Measurements from ENCODE around the gene MGAT4A. TPM values are rescaled to one million over a fixed set of nuclear protein-coding genes. Genes with fewer than 3 reads are reported as not detected.
"Not testable (repeated sequence)": the region's sequence is repeated elsewhere in the genome, so short reads cannot be mapped to it uniquely, and the experiment has no call there.

Gene MGAT4A
- total RNA-seq, 1 donor from 2014 or later = 38.3 TPM

DNA sequence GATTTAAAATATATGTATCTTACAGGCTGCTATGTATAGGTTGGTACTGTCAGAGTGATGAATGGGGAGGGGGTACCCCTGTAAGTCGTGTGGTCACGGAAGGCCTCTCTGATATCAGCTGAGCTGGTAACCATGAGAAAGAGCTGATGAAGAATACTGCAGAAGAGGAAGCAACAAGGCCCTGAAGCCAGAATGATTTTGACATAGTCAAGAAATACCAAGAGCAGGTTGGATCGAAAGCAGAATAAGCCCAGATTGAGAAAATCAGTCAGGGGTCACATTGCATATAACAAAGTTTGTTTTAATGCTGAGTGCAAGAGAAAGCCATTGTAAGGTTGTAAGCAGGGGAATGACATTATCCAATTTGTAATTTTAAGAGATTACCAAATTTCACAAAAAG, 65.3 kb downstream of the MGAT4A start:
- no peak for DNase-seq (ENCODE audit: low spot score in 2 of 2)
- FAIRE-seq = no peak

DNA sequence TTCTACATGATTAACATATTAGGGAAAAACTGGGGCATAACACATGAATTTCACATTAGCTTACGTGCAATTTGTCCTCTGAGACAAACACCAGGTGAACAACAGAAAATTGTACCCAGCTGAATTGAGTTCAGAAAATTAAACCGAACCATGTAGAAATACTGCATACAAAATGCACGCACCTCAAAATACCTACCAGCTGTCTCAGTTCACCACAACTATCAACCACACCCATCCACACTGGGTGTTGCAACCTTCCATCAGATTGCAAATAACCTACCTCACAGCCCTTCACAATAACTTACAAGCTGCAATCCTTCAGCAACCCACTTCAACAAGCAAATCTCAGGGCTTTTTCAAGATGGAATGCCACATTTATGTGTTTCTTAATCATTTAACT, 66.6 kb downstream of the MGAT4A start:
- FAIRE-seq (no peak), DNase-seq (ENCODE audit: low spot score in 2 of 2) (no peak)

DNA sequence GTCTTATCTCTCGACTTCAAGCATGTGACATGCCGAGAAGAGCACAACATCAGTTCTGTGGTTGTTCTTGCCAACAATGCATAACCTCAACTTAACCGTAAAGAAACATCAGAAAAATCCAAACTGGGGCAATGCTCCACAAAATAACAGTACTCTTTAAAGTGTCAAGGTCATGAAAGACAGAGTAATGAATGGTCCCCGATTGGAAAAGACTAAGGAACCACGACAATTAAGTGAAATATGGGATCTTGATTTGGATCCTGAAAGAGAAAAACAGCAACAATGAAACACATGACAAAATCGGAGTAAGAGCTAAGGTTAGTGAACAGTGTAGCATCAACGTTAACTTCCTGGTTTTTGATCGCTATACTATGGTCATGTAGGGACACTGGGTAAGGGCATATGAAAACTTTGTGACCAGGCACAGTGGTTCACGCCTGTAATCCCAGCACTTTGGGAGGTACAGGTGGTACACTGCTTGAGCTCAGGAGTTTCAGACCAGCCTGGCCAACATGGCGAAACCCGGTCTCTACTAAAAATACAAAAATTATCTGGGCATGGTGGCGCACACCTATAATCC, 67.3 kb downstream of the MGAT4A start:
- DNase-seq (ENCODE audit: low spot score in 2 of 2) (no peak), FAIRE-seq (no peak)

DNA sequence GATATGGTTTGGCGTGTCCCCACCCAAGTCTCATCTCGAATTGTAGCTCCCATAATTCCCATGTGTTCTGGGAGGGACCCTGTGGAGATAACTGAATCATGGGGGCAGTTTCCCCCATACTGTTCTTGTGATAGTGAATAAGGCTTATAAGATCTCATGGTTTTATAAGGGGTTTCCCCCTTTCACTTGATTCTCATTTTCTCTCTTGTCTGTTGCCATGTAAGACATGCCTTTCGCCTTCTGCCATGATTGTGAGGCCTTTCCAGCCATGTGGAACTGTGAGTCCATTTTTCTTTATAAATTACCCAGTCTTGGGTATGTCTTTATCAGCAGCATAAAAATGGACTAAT, 71.5 kb downstream of the MGAT4A start:
- not testable (repeated sequence) for DNase-seq (ENCODE audit: low spot score in 2 of 2); FAIRE-seq

DNA sequence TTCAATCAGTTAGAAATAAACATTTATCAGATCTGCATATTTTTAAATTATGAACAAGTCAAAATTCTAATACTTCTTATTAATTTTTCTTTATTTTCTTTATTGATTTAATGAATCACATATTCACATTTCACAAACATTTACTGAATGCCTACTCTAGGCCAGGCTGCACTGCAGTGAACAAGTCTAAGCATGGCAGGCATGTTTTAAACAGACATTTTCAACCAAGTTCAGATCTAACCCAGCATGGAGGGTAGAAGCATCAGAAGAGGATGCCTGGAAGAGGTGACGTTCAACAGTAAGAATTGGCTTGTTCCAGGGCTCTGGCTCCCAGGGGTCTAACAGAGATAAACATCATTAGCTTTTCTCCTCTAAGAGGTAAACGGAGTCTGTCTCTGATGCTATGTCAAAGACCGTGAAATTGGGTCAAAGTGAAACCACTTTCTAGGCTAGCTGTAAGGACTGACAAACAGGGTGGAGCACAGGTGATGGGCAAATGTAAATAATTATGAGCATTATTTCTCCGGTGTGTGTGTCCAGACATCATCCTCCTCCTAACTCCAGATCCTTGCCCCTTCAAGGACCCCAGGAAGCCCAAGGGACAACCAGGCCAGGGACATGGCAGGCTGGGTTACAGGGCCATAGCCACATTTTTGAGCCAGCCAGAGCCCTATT, 72.0 kb downstream of the MGAT4A start:
- DNase-seq (ENCODE audit: low spot score in 2 of 2) (no peak), FAIRE-seq (no peak)

DNA sequence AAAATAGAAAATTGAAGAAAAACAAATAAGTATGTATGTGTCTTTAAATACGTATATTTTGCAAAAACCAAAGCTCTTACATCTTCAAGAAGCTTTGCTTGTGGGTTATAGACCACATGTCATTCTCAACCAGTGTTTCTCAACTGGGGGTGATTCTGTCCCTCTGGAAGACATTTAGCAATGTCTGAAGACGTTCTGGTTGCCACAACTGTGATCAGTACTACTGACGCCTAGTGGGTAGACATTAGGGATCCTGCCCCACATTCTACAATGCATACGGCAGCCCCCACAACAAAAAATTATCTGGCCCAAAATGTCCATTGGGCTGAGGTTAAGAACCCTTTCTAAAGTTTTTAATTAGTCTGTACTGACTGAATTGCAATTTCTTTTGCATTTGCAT, 74.1 kb downstream of the MGAT4A start:
- FAIRE-seq (no peak), DNase-seq (ENCODE audit: low spot score in 2 of 2) (no peak)

DNA sequence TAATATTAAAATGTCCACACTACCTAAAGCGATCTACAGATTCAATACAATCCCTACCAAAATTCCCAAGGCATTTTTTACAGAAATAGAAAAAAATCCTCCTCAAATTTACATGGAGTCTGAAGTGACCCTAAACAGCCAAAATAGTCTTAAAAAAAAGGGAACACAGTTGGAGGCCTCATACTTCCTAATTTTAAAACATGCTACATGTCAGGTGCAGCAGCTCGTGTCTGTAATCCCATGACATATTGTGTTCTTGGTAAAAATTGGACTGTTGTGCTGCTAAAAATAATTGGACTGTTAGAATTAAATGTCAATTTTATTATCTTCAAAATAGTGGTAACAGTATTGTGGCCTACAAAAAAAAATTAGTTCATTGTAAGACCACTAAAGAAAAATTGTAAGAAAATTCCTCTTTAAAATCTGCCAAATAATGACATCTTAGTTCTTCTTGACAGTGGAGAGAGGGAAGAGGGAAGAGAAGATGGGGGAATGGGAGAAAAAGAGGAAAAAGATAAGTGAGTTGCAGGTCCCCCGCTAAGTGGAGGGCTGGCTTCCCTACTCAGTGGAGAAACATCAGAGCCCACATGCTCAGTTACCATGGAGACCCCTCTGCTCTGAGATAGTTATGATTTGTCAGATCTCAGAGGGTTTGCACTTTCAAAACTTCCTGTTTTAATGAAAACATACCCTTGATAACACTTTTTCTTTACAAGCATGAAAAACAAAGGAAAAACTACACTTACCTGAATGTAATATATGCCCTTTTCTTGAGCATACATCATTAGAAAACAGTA, 76.0 kb downstream of the MGAT4A start:
- no peak for DNase-seq (ENCODE audit: low spot score in 2 of 2)
- no peak for FAIRE-seq

DNA sequence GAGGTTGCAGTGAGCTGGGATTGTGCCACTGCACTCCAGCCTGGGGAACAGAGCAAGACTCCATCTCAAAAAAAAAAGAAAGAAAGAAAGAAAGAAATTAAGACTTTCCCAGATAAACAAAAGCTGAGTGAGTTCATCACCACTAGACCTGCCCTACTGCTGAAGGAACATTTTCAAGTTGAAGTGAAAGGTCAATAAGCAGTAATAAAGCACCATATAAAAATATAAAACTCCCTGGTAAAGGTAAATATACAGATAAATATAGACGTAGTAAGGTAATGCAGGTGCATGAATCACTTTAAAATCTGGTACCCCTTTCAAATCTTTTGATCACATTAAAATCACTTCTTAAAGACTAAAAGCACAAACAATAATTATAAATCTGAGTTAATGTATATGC, 79.9 kb downstream of the MGAT4A start:
- DNase-seq (ENCODE audit: low spot score in 2 of 2) (no peak), FAIRE-seq (no peak)

DNA sequence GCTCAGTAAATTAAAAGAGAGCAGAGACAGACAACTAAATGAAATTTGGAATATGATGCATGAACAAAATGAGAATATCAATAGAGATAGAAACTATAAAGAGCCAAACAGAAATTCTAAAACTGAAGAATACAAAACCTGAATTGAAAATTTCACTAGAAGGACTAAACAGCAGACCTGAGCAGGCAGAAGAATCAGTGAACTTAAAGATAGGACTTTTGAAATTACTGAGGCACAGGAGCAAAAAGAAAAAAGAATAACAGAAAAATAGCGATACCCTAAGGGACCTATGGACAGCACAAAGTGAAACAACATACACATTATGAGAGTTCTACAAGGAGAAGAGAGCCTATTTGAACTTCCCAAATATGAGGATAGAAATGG, 80.9 kb downstream of the MGAT4A start:
- no peak for DNase-seq (ENCODE audit: low spot score in 2 of 2)
- no peak for FAIRE-seq

DNA sequence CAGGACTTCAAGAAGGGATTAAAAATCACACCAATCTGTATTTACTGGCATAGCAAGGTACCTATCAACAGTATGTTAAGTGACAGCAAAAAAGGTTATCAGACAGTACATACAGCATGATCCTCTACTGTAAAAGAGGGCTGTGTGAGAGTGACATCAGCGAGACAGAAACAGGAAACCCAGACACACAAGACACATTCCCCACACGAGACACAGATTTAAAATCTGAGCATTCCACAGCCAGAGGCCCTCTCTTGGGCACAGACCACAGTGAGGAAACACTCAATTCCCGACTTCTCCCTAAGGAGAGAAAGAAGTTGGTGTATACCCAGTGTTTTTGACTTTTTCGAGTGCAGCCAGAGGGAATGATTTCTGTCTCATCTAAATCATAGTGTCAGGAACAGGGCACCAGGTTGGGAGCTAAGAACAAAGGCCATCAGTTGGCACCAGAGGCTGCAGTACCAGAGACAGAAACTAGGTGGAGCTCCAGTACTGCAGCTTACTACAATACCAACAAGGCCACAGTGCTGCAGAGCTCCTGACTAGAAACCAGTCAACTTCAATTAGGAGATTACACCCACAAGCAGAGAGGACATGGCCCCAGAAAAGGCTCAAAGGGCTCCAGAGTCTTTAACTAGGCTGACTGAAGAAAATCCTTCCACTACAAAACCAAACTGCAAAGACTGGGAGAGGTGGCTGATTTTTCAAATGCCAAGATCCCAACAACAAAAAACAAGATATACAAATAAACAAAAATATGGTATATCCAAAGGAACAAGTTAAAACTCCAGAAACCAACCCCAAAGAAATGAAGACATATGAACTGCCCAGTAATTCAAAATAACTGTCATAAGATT, 81.6 kb downstream of the MGAT4A start:
- FAIRE-seq (no peak), DNase-seq (ENCODE audit: low spot score in 2 of 2) (peak; percentile 42 to 49)

DNA sequence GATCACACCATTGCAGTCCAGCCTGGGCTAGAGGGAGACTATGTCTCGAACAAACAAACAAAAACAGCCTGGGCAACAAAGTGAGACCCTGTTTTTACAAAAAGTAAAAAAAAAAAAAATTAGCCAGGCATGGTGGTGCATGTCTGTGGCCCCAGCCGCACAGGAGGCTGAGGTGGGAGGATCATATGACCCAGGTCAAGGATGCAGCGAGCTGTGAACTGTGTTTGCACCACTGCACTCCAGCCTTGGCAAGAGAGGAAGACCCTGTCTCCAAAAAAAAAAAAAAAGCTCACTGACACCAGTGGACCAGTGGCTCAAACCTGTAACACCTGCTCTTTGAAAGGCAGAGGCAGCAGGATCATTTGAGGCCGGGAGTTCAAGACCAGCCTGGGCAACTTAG, 82.5 kb downstream of the MGAT4A start:
- DNase-seq (ENCODE audit: low spot score in 2 of 2) = no peak
- FAIRE-seq = no peak

DNA sequence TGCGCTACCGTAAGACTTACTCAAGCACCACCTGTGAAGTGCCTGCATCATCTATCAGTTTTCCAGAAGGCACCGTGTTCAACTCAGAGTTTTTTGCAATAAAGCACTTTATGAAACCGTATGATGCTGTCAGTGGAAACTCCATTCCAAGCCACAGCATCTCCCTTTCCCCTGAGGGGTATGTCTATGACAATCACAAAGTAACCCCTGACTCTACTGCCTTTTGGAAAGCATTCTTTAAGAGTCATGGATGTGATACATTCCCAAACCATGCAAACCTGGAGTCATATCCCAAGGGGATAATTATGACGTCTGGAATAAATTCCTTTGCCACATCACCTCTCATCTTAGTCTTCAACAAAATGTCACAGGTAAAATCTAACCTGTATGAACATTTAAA, 83.3 kb downstream of the MGAT4A start:
- FAIRE-seq (no peak), DNase-seq (ENCODE audit: low spot score in 2 of 2) (no peak)

DNA sequence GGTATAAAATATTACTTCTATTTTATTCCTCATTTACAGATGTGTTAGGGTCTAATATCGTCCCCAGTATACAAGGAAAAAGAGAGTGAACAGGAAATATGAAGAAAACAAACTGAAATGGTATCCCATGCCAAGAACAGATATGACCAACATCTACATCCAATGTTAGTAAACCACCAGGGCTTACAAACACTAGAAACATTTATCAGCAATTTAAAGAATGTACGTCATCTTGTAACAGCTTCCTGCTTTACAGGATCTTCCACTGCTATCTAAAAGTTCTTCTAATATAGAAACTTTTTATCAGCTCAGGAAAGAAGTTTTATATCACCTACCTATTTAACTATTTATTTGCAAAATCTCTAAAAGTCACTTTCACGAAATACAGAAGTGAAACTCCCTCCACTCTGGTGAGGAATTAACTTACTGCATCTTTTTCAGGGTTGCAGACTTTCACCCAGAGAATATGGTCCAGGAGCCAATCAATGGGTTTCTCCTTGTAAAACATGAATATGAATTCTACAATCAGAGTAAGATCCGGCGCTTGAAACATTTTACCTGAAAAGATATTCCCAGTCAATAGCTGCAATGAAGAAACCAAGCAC, 87.3 kb downstream of the MGAT4A start:
- DNase-seq (ENCODE audit: low spot score in 2 of 2) = no peak
- no peak for FAIRE-seq

DNA sequence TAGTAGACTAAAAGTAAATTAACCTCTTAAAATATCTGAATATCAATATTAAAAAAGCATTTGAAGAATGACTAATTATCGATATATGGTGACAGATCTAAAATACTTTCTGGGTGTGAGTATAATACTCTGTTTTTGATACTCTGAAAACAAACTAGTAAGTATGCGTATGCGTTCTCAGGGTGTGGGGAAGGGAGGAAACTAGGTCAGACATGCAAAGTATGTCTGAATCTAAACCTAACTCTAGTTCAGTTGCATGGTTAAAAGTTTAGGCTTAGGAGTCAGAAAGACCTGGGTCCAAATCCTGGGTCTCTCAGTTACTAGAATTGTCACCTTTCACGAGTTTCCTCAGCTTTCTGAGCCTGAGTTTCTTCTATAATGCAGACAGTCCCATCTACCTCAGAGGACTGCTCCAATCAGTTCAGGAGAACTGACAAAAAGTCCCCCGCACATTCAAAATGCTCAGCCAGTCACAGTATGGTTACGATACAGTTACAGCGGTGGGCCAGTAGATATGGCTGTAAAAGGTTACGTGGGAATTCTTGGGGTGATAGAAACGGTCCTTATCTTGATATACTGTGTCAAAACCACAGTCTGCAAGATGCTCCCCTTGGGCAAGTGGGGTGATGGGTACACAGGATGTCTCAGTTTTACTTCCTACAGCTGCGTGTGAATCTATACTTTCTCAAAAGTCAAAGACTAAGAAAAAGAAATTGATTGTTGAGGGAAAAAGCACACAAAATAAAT, 93.4 kb downstream of the MGAT4A start:
- FAIRE-seq (no peak), DNase-seq (ENCODE audit: low spot score in 2 of 2) (no peak)

DNA sequence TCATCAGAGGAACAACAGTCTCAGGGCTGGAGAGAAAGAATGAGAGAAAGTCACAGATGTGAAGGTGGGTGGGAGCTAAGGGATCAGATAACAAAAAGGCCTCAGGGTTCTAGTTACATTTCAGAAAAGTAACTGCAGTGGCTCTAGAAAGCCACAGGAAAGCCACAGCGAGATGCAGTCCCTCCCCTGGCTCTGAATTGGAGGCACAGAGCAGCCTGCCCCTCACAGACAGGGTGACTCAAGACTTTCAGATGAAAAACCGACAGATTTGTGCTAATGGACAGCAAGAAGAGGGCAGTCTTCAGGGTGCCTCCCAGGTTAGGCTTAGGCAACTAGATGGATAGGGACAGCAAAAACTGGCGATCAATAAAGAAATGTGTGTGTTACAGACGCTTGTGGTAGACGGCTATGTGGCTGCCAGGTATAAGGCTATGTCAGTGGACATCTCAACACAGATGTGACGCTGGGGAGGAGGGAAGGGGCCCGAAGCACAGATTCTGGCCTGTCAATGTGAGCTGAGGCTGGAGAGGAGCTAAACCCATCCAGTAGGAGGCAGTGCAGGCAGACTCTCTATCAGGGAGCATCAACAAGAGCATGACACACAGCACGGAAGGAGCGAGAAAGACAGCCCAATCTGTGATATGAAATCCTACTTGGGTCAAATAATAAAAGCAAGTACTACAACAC, 96.4 kb downstream of the MGAT4A start:
- FAIRE-seq = no peak
- DNase-seq (ENCODE audit: low spot score in 2 of 2) = no peak

DNA sequence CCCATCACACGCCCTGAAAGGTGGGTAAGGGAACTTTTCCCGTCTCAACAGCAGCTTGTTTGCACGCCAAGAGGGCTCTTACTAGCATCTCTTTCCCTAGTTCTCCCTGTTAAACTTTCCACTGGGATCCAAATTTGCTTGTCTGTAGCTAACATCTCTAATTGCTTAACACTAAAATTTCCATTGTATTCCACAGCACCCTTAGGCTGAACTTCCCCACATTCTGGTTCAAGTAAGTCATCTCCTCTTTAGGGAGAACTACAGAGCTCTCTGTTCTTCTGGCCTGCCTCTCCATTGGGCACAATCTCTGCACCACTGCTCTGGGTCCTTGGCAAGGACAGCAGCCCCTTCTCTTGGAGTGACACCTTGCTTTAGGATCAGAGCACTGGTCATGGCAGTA, 98.6 kb downstream of the MGAT4A start:
- no peak for FAIRE-seq
- no peak for DNase-seq (ENCODE audit: low spot score in 2 of 2)

DNA sequence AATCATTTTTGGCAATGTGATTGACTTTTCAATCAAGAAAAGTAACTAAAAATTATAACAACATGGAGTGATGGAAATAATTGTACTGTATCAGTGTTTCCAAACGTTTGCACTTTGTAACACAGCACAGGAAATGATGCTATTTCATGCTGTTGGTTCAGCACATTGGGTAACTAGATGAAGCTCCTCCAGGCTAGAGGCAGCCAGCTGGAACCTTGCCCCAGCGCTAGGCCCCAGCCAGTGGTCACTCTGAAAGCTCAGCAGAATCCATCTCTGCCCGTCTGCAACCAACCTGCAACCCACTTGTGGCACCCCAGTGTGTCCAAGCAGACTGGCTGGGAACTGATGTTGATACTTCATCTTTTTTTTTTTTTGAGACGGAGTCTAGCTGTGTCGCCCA, 107.3 kb downstream of the MGAT4A start:
- no peak for FAIRE-seq
- no peak for DNase-seq (ENCODE audit: low spot score in 2 of 2)

DNA sequence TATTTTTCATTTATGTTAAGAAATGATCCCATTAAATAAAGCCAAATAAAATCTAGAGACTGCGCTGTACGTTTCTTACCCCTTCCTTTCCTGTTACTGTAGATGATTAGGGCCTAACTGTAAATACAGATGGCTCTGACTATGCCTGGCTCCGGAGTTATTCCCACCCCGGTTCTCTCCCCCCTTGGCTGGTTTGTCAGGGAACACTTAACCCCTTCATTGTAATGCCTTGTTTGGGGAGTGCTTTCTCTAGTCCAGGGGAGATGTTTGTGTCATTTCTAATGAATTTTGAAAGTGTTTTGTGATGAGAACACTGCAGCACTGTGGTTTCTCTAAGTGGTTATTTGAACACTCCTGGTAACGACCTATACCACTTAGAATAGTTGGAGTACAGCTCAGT, 113.8 kb downstream of the MGAT4A start:
- FAIRE-seq = no peak
- DNase-seq (ENCODE audit: low spot score in 2 of 2) = no peak

DNA sequence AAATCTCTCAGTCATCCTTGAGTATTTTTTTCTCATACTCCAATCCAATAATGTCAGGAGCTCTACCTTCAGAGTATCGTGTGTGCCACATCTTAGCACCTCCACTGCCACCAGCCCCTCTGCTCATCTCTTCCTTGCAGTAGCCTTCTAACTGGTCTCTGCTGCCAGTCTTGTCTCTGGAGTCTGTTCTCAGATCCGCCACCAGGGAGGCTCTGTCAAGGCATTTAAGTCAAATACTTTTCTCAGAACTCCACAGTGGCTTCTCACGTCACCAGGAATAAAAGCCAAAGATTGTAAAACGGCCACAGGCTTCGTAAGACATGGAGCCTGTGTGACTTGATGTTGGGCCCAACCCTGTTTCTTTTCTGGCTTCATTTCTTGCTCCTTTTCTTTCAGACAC, 115.5 kb downstream of the MGAT4A start:
- DNase-seq (ENCODE audit: low spot score in 2 of 2) = no peak
- FAIRE-seq = no peak
